WTC11 (cell line): ENCODE measurements around the gene P2RY1. TPM values are rescaled to one million over a fixed set of nuclear protein-coding genes. Genes with fewer than 3 reads are reported as not detected.

ENCODE experiments used
- ATAC-seq: fragments of 200-7000 bp; cut with Tn5 transposase; 2 replicates; pipeline ENCODE4 v1.10.0; 2021; ENCODE audit warnings: mild to moderate bottlenecking, moderate library complexity
- CTCF ChIA-PET: fragments of 300-600 bp; sonication (Branson Sonifier 250); formaldehyde crosslinking; loops from one replicate; lab custom pipeline; 2021; ENCODE audit warnings: antibody characterized with exemption; lab: Charles Lee
- POLR2A ChIA-PET: fragments of 350-600 bp; sonication (Branson Sonifier 250); formaldehyde crosslinking; loops from one replicate; lab custom pipeline; 2021; ENCODE audit warnings: antibody characterized with exemption; lab: Charles Lee
- DNase-seq: peaks from one replicate; pipeline ENCODE4 v3.0.0; 2021; ENCODE audit warnings: low spot score
- H3K27ac Mint-ChIP-seq: 2 replicates; pipeline ENCODE4 v1.8.0; 2021; ENCODE audit warnings: mixed read lengths
- H3K27me3 Mint-ChIP-seq: 2 replicates; pipeline ENCODE4 v1.8.0; 2021; ENCODE audit warnings: low read depth, mild to moderate bottlenecking, moderate library complexity, mixed read lengths
- H3K36me3 Mint-ChIP-seq: 2 replicates; pipeline ENCODE4 v1.8.0; 2021; ENCODE audit warnings: mixed read lengths
- H3K4me1 Mint-ChIP-seq: 2 replicates; pipeline ENCODE4 v1.8.0; 2022; ENCODE audit warnings: mixed read lengths
- H3K4me3 Mint-ChIP-seq: 2 replicates; pipeline ENCODE4 v1.8.0; 2021; ENCODE audit warnings: mild to moderate bottlenecking, moderate library complexity, mixed read lengths
- H3K9me3 Mint-ChIP-seq: 2 replicates; pipeline ENCODE4 v1.8.0; 2021; ENCODE audit warnings: mixed read lengths
- CTCF ChIP-seq: fragments of 200-600 bp; IDR thresholded peaks from 2 replicates; pipeline ENCODE4 v1.8.0; 2022; ENCODE audit warnings: antibody characterized with exemption
- ELF4 ChIP-seq: sonication (generic); formaldehyde crosslinking; IDR thresholded peaks from 2 replicates; pipeline ENCODE4 v1.8.1; 2022; ENCODE audit warnings: low read depth, mild to moderate bottlenecking, moderate library complexity, missing genetic modification reagents
- FOXP4 ChIP-seq: sonication (generic); formaldehyde crosslinking; IDR thresholded peaks from 2 replicates; pipeline ENCODE4 v1.8.0; 2022; ENCODE audit warnings: mild to moderate bottlenecking, missing genetic modification reagents
- JAZF1 ChIP-seq: fragments of 250-450 bp; sonication (Bioruptor Pico); IDR thresholded peaks from 2 replicates; pipeline ENCODE4 v1.9.0; 2021; ENCODE audit warnings: moderate library complexity, mild to moderate bottlenecking, inconsistent platforms
- KAT7 ChIP-seq: sonication (generic); formaldehyde crosslinking; IDR thresholded peaks from 2 replicates; pipeline ENCODE4 v1.8.1; 2023; ENCODE audit warnings: missing genetic modification reagents, mild to moderate bottlenecking, borderline replicate concordance
- NFATC4 ChIP-seq: fragments of 250-450 bp; sonication (Bioruptor Pico); IDR thresholded peaks from 2 replicates; pipeline ENCODE4 v1.9.0; 2021; ENCODE audit warnings: mild to moderate bottlenecking
- RORB ChIP-seq: fragments of 250-450 bp; sonication (Bioruptor Pico); IDR thresholded peaks from 2 replicates; pipeline ENCODE4 v1.9.0; 2021; ENCODE audit warnings: mild to moderate bottlenecking
- SP1 ChIP-seq: sonication (generic); formaldehyde crosslinking; conservative IDR thresholded peaks from 2 replicates; pipeline ENCODE4 v1.8.1; 2022; ENCODE audit warnings: missing genetic modification reagents
- STAT6 ChIP-seq: sonication (generic); formaldehyde crosslinking; conservative IDR thresholded peaks from 2 replicates; pipeline ENCODE4 v1.8.1; 2023; ENCODE audit warnings: mild to moderate bottlenecking, low read depth, missing genetic modification reagents, moderate library complexity
- TEAD4 ChIP-seq: sonication (generic); formaldehyde crosslinking; IDR thresholded peaks from 2 replicates; pipeline ENCODE4 v1.8.0; 2022; ENCODE audit warnings: mild to moderate bottlenecking, missing genetic modification reagents
- ZNF138 ChIP-seq: sonication (generic); formaldehyde crosslinking; conservative IDR thresholded peaks from 2 replicates; pipeline ENCODE4 v1.8.1; 2022; ENCODE audit warnings: mild to moderate bottlenecking, moderate library complexity, missing genetic modification reagents
- ZNF281 ChIP-seq: sonication (generic); formaldehyde crosslinking; IDR thresholded peaks from 2 replicates; pipeline ENCODE4 v1.8.0; 2023; ENCODE audit warnings: mild to moderate bottlenecking, missing genetic modification reagents
- ZNF425 ChIP-seq: fragments of 250-450 bp; sonication (Bioruptor Pico); conservative IDR thresholded peaks from 2 replicates; pipeline ENCODE4 v1.9.0; 2021; ENCODE audit warnings: mild to moderate bottlenecking
- ZNF512 ChIP-seq: sonication (generic); formaldehyde crosslinking; IDR thresholded peaks from 2 replicates; pipeline ENCODE4 v1.8.1; 2022; ENCODE audit warnings: missing genetic modification reagents, borderline replicate concordance
- ZNF671 ChIP-seq: fragments of 250-450 bp; sonication (Bioruptor Pico); IDR thresholded peaks from 2 replicates; pipeline ENCODE4 v1.8.0; 2021; ENCODE audit warnings: mild to moderate bottlenecking
- total RNA-seq: library from RNA; stranded (reverse); gene quantifications from 3 replicates; pipeline ENCODE4 v1.2.3, GENCODE V29; 2021

Gene P2RY1
- total RNA-seq, 1 experiment from 2014 or later = 47.2 TPM

GRCh38 chr3:152823173-152823572 is 11.8 kb upstream of the P2RY1 start (continued):
- TF ChIP-seq FOXP4 (no peak), RORB (CRISPR knock-in tag) (no peak), ZNF281 (CRISPR knock-in tag) (no peak)

GRCh38 chr3:152823781-152824180 is 11.2 kb upstream of the P2RY1 start:
- H3K27ac Mint-ChIP-seq = no peak overlapping the region
- ATAC-seq = no peak
- H3K4me3 Mint-ChIP-seq = no peak overlapping the region
- ChIA-PET CTCF (no interaction called here), POLR2A (interaction anchor here (1.5 kb wide), 1 partner anchor 11 kb away, joined by 6 read pairs; the partner anchor contains the start of gene P2RY1)
- no peaks in the 10 kb centered on the region for H3K36me3 Mint-ChIP-seq
- no peaks in the 10 kb centered on the region for H3K27me3 Mint-ChIP-seq
- TF ChIP-seq CTCF (no peak), RORB (CRISPR knock-in tag) (no peak), ZNF281 (CRISPR knock-in tag) (no peak), STAT6 (no peak), ZNF512 (CRISPR knock-in tag) (no peak)
- TF ChIP-seq, all 79 proteins: peak for 0
- no peak for DNase-seq
- no peaks in the 10 kb centered on the region for H3K4me1 Mint-ChIP-seq
- no peaks in the 10 kb centered on the region for H3K9me3 Mint-ChIP-seq

GRCh38 chr3:152825566-152825965 is 9.4 kb upstream of the P2RY1 start:
- Mint-ChIP-seq H3K27ac (no peak overlapping the region), H3K9me3 (no peaks in the 10 kb centered on the region), H3K36me3 (no peaks in the 10 kb centered on the region), H3K4me3 (no peak overlapping the region), H3K4me1 (no peaks in the 10 kb centered on the region), H3K27me3 (no peaks in the 10 kb centered on the region)
- ATAC-seq (no peak), DNase-seq (no peak)
- POLR2A ChIA-PET = no interaction called here
- CTCF ChIA-PET = no interaction called here
- TF ChIP-seq NFATC4 (CRISPR knock-in tag) (no peak), ZNF425 (CRISPR knock-in tag) (no peak), ZNF138 (CRISPR knock-in tag) (no peak), ELF4 (CRISPR knock-in tag) (no peak), SP1 (CRISPR knock-in tag) (no peak), ZNF671 (no peak), TEAD4 (no peak), JAZF1 (CRISPR knock-in tag) (no peak), KAT7 (no peak)
